ENCODE measurements around the gene SPATA7.

SPATA7 gene

GRCh38 chr14:88421286-88421685 lies 35.8 kb downstream of the SPATA7 start:
- no peak for DNase-seq

- no peak for DNase-seq
These were observed 36.6 kb downstream of the SPATA7 start for GRCh38 chr14:88422047-88422446.

GRCh38 chr14:88422919-88423650 lies 37.6 kb downstream of the SPATA7 start:
- DNase-seq, result no peak

- DNase-seq, result no peak
These were observed 39.1 kb downstream of the SPATA7 start for GRCh38 chr14:88424573-88424972.

- DNase-seq, result no peak
These were observed 40.8 kb downstream of the SPATA7 start for GRCh38 chr14:88426271-88426670.

GRCh38 chr14:88430976-88431375 lies 45.5 kb downstream of the SPATA7 start:
- no peak for DNase-seq

GRCh38 chr14:88437658-88438057 lies 52.2 kb downstream of the SPATA7 start:
- DNase-seq, result no peak

GRCh38 chr14:88439088-88439487 lies 53.6 kb downstream of the SPATA7 start:
- no peak for DNase-seq

- DNase-seq, result no peak
These were observed 66.8 kb downstream of the SPATA7 start for GRCh38 chr14:88452231-88452630.

- DNase-seq, result no peak
These were observed 69.4 kb downstream of the SPATA7 start for GRCh38 chr14:88454886-88455285.

- no peak for DNase-seq
These were observed 77.9 kb downstream of the SPATA7 start for GRCh38 chr14:88463318-88463717.

- DNase-seq, result no peak
These were observed 82.9 kb downstream of the SPATA7 start for GRCh38 chr14:88468406-88468805.

GRCh38 chr14:88470542-88471440 lies 85.3 kb downstream of the SPATA7 start:
- no peak for DNase-seq

GRCh38 chr14:88473791-88474190 lies 88.3 kb downstream of the SPATA7 start:
- DNase-seq, result no peak

- no peak for DNase-seq
These were observed 90.8 kb downstream of the SPATA7 start for GRCh38 chr14:88476214-88476774.

- DNase-seq, result no peak
These were observed 91.4 kb downstream of the SPATA7 start for GRCh38 chr14:88476825-88477224.

- no peak for DNase-seq
These were observed 92.2 kb downstream of the SPATA7 start for GRCh38 chr14:88477513-88478250.

- no peak for DNase-seq
These were observed 93.5 kb downstream of the SPATA7 start for GRCh38 chr14:88478931-88479330.

GRCh38 chr14:88479574-88479987 lies 94.1 kb downstream of the SPATA7 start:
- no peak for DNase-seq

GRCh38 chr14:88481059-88481458 lies 95.6 kb downstream of the SPATA7 start:
- no peak for DNase-seq

- DNase-seq, result no peak
These were observed 96.3 kb downstream of the SPATA7 start for GRCh38 chr14:88481794-88482193.

GRCh38 chr14:88482524-88482923 lies 97.1 kb downstream of the SPATA7 start:
- DNase-seq, result no peak
